HG02943 (cell line): ENCODE data around the gene LY86.

Source experiments
- ATAC-seq: cut with Tn5 transposase; IDR thresholded peaks from one replicate; pipeline ENCODE4 v1.9.1; 2021; ENCODE audit warnings: mild to moderate bottlenecking, low read depth, moderate library complexity; ENCODE audit not compliant: unreplicated experiment

Gene LY86

GRCh38 chr6:6588064-6588923 lies at the start of gene LY86:
LY86 (plus strand) TSS chr6:6588720; CDS start chr6:6588735, 15 bp downstream.
- peak; percentile 53 for ATAC-seq

- no peak for ATAC-seq
Observed at GRCh38 chr6:6539036-6539435, 49.5 kb upstream of the LY86 start.

- no peak for ATAC-seq
Observed at GRCh38 chr6:6542357-6542756, 46.2 kb upstream of the LY86 start.

DNA sequence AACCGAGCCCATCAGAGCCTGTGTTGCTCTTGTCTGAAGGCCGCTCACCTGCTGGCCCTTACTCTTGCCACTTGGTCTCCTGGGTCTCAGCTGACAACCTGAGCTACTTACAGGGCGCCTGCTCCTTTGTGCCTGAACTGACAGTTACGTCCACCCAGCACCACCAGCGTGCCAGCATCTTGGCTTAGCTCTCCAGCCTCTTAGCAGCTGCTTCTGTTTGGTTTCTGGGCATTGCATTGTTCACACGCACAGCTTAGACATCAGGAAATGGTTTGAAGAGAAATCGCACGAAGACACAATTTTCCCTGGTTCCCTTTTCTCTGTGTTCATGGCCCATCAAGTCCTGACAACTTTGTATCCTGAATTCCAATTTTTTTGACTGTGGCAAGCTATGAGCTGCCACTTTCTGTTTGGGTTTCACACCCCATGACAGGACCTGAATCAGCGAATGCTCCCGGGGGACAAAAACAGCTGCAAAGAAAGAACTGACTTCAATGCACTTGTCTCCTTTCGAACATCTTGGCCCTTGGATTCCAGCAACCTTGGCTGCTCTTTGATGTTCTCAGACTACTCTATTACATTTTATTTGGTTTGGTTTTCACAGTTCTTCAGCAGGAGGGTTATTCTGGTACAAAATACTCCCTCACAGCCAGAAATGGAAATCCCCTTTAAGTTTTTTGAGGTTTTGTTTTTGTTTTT lies 45.2 kb upstream of the LY86 start:
- no peak for ATAC-seq

DNA sequence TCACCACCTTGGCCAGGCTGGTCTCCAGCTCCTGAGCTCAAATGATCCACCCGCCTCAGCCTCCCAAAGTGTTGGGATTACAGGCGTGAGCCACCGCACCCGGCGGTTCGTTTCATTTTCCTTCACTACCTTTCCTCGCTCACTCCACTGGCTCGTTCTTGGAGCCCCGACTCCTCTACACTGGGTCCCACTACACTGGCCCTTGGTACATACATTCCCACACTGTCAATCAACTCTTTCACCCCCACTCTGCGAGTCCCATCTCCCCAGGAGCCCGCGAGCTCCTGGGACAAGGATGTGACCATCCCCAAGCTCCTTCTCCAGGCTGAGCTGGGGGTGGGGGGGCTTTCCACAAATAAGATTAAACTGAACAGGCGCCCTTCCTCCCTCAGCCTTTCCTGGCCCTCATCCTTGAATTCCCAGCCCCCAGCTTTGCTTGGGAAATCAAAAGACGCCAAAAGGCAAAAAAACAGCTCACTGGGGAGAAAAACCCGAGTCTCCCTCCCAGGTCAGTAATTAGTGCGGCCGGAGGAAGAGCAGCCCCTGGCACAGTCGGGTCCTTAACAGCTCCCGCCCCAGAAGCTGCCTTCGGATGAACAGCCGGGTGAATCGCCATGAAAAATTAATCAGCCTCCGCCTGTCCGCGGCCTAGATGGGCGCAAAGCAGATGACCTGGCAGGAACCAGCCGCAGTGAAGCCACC lies 42.8 kb upstream of the LY86 start:
- ATAC-seq = no peak

DNA sequence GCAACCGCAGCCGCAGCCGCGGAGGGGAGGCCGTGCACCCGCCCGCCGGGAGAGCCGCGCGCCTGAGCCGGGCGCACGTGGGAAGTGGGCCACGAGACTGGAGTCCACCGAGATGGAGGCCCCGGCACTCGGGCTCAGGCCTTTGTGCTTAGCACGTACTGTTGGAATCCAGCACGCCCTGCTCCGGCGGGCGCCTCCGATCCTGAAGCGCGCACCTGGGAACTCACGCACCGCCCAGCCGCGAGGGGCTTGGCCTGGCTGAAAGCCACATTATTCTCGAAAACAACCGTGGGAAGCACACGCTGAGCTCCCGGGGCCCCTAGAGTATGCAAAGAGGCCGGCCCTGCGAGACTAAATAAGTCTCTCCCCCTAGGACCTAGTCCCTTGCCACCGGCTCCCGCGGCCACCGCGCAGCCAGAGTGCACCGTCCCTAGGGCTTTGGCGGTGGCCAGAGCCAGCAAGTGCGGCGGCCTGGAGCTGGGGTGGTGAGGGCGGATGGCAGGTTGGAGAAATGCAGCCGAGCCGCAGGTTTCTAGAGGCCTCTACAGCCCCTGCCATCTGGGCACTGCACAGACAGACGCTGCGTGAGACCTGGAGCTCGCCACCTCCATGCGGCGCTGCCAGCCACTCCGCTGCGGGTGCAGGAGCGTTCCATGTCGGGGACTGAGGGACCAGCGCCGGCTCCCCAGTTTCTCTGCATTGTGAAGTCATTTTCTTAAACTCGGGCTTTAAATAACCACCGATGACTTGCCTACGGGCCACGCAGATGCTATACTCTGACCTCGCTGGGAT lies 42.0 kb upstream of the LY86 start:
- peak; percentile 45 for ATAC-seq

- peak; percentile 83 for ATAC-seq
Observed at GRCh38 chr6:6547110-6547879, 41.2 kb upstream of the LY86 start.

- ATAC-seq = no peak
Observed at GRCh38 chr6:6556161-6556737, 32.3 kb upstream of the LY86 start.

GRCh38 chr6:6556738-6557503 lies 31.6 kb upstream of the LY86 start:
- no peak for ATAC-seq

- ATAC-seq = no peak
Observed at GRCh38 chr6:6557504-6557839, 31.0 kb upstream of the LY86 start.

DNA sequence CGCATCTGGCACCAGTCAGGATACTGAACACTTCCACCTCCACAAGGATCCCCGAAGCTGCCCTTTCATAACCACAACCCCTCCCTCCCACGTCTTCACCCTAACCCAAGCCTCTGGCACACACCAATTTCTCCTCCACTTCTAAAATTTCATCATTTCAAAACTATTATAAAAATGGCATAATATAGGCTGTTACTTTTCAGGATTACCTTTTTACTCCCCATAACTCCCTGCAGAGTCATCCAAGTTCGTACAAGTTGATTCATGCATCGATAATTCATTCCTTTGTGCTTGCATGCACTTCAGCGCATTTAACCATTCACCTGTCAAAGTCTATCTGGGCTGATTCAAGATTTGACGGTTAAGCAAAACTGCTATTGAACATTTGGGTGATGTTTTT lies 30.6 kb upstream of the LY86 start:
- ATAC-seq = no peak

DNA sequence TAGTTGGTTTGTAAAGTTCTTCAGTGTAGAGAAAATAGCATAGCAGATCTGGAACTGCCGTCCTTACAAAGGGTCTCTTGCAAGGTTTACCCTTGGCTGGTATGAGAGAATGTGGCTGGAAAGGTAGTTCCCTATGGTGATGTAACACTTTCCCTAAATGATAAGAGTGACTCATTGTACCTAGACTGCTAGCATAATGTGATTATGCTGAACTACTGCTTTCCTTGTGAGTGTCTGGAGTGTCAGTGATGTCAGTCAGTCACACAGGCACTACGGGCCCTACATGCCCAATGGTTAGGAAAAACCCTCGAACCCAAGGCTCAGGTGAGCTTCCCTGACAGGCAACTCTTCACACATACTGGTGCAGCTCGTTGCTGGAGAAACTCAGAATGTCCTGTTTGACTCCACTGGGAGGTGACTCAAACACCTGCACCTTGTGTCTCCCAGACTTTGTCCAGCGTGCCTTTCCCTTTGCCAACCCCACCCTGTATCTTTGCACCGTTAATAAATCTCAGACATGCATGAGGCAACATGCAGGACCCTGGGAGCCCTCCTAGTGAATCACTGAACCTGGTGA lies 28.4 kb upstream of the LY86 start:
- ATAC-seq = no peak

GRCh38 chr6:6560909-6561308 lies 27.6 kb upstream of the LY86 start:
- ATAC-seq = no peak

DNA sequence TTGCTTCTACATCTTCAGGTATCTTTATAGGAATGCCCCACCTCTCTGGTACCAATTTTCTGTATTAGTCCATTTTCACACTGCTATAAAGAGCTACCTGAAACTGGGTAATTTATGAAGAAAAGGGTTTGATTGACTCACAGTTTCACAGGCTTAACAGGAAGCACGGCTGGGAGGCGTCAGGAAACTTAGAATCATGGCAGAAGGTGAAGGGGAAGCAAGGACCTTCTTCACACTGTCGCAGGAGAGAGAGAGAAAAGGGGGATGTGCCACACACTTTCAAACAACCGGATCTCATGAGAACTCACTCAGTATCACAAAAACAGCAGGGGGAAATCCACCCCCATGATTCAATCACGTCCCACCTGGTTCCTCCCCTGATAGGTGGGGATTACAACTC lies 24.4 kb upstream of the LY86 start:
- ATAC-seq = no peak

- ATAC-seq = no peak
Observed at GRCh38 chr6:6565069-6565468, 23.5 kb upstream of the LY86 start.

DNA sequence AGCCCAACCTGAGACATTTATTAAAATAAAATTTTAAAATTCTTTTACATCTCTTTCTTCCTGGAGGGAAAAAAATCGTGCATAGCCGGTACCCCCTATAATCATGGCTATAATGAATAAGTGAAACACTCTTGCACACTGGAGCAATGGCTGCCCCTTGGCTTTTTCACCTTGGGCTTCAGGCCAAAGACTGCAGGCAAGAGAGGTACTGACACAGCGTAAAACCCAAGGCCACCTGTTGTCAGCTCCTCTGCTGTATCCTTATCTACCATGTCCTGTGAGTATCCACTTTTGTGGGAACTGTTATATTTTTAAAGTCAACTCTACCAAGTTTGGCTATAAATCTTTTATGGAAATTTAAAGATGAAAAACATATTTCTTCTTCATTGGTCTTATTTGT lies 23.0 kb upstream of the LY86 start:
- no peak for ATAC-seq

DNA sequence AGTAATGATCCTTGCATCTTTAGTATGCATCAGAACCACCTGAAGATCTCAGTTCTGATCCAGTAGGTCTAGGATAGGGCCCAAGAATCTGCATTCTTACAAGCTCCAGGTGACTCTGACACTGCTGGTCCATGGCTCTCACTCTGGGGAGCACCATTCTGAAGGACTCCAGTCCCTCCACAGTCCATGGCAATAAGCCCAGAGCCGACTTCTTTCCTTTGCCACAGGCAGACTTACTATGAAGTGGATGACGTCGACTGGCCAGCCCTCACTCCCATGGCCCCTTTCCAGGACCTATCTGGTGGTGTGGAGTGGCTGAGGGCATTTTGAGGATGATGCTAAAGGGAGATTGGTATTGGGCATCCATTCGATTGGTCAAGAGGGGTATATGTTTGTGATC lies 21.8 kb upstream of the LY86 start:
- no peak for ATAC-seq

- no peak for ATAC-seq
Observed at GRCh38 chr6:6569096-6569810, 19.3 kb upstream of the LY86 start.
